SKM-1 (cell line): ENCODE measurements around the gene KBTBD8.

Experiments used
- DNase-seq: peaks from one replicate; lab custom pipeline; 2025; ENCODE audit not compliant: unreplicated experiment; lab: John Stamatoyannopoulos, UW

KBTBD8 gene

DNA sequence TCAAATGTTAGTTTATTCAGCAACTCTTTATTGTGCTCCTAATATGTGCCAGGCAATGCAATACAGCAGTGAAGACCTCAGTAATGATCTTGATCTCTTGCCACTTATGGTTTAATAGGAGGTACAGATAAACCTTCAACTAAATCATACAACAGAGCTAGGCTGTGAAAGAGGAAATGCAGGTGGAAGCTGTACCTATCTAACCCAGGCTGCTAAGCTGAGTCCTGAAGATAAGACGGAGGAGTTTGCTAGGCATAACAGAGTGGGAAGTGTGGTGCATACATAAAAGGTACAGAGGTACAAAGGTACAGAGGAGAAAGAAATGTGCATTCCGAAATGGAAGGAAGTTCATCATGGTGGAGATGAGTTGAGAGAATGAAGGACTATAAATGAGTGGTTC, 35.0 kb downstream of the KBTBD8 start:
- DNase-seq, result no peak

DNA sequence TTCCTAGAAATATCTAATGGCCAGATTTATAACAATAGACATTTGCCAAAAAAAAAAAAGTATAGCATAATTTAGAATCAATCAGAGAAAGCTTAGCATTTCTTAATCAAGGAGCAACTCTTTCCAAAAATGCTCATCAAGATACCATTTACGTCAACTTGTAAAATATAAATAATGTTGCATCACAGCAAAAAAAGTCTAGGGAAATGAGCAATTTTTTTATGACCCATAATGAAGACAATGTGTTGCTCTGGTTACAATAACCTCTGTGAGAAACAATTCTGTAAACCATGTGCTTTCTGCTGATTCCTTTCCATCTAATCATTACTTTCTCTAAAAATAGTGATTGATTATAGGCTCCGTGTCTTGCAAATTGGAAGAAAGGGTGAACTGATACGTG, 36.3 kb downstream of the KBTBD8 start:
- no peak for DNase-seq

GRCh38 chr3:67037615-67038014, 39.5 kb downstream of the KBTBD8 start:
- no peak for DNase-seq

- DNase-seq, result no peak
Measured at GRCh38 chr3:67044295-67044694, 46.2 kb downstream of the KBTBD8 start.

DNA sequence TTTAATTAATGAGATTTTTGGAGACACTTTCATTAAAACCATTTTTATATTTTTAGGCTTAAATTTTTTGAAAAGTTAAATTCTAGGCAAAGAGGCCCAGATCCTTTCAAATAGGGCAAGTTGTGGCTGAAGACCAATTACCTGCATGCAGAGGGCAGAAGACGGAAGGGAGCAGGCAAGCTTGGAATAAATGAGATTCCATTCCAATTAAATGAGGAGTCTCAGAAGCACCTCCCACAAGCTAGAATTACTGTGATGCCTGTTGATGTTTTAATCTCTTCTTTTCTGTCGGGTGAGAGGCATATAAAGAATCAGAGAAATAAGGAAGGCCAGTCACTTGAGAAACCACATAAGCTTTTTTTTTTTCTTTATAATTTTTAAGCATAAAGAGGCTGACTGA, 46.8 kb downstream of the KBTBD8 start:
- DNase-seq, result no peak

- no peak for DNase-seq
Measured at GRCh38 chr3:67045711-67046465, 47.8 kb downstream of the KBTBD8 start.

DNA sequence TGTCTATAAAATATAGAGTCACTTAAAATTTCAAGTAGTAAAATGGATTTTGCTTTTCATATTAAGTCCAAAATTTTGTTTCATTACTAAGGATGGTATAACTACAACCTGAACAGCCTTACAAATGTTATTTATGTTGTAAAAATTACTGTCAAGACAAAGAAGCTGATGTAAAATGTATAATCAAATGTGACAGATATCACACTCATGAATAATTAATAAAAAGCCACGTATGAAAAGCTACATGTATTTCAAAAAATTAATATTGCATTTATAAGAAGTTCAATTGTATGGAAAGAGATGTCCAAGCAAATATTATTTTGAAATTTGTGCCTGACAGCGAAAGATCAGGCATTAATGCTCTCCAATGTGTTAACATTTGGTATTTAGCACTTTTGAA, 48.9 kb downstream of the KBTBD8 start:
- no peak for DNase-seq

DNA sequence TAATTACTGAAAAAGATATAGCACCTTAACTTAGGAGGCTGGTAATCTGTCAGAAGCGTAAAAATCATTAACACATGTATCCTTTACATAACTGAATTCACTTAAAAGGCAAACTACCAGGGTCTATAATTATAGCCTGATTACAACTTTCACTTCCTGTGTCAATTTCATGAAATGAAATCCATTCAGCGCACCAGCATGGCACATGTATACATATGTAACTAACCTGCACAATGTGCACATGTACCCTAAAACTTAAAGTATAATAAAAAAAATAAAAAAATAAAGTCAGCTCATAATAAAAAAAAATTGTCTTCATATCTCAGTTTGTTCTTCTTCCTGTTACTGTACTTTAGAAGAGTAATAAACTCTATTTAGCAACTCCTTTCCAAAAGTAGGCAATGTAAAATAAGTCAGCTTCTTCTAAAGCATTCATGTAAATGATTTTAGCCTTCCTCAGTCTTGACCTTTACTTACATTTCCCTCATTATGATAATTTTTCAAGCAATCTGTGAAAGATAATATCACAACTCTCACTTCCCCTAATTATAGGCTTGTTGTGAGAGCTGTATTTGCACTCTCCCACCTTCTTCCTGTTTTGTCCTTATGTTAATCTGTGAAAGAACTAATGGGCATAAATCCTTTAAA, 50.1 kb downstream of the KBTBD8 start:
- no peak for DNase-seq

GRCh38 chr3:67048715-67049074, 50.6 kb downstream of the KBTBD8 start:
- no peak for DNase-seq

- no peak for DNase-seq
Measured at GRCh38 chr3:67059443-67059842, 61.3 kb downstream of the KBTBD8 start.
